Measurements from ENCODE around the gene PER2. TPM values are rescaled to one million over a fixed set of nuclear protein-coding genes. Genes with fewer than 3 reads are reported as not detected.

Gene PER2
- total RNA-seq, 6 experiments from 2014 or later, result 4.3 to 5.7 (median 4.5) TPM

GRCh38 chr2:238294393-238295143 lies 6.2 kb upstream of the PER2 start:
- Mint-ChIP-seq H3K36me3 (ENCODE audit: low read depth) (no peaks in the 10 kb centered on the region), H3K27me3 (ENCODE audit: insufficient read depth) (peaks cover 18% of the 10 kb centered on the region), H3K27ac (no peak overlapping the region), H3K4me3 (no peak overlapping the region), H3K9me3 (no peaks in the 10 kb centered on the region), H3K4me1 (ENCODE audit: low read depth) (peaks cover 1% of the 10 kb centered on the region)
- no peak for DNase-seq
- TF ChIP-seq CTCF (IDR thresholded peaks at IDR 0.05), result no peak

GRCh38 chr2:238294046-238294392 lies 5.6 kb upstream of the PER2 start:
- no peaks in the 10 kb centered on the region for H3K36me3 Mint-ChIP-seq (ENCODE audit: low read depth)
- no peak overlapping the region for H3K27ac Mint-ChIP-seq
- no peak for TF ChIP-seq CTCF (IDR thresholded peaks at IDR 0.05)
- H3K27me3 Mint-ChIP-seq (ENCODE audit: insufficient read depth), result peaks cover 16% of the 10 kb centered on the region
- peaks cover 7% of the 10 kb centered on the region for H3K4me1 Mint-ChIP-seq (ENCODE audit: low read depth)
- H3K9me3 Mint-ChIP-seq, result no peaks in the 10 kb centered on the region
- no peak for DNase-seq
- no peak overlapping the region for H3K4me3 Mint-ChIP-seq

GRCh38 chr2:238291550-238292281 lies 3.3 kb upstream of the PER2 start:
- TF ChIP-seq CTCF (IDR thresholded peaks at IDR 0.05), result no peak
- Mint-ChIP-seq H3K27ac (no peak overlapping the region), H3K9me3 (no peaks in the 10 kb centered on the region), H3K27me3 (ENCODE audit: insufficient read depth) (peaks cover 17% of the 10 kb centered on the region), H3K36me3 (ENCODE audit: low read depth) (no peaks in the 10 kb centered on the region), H3K4me1 (ENCODE audit: low read depth) (peaks cover 18% of the 10 kb centered on the region), H3K4me3 (no peak overlapping the region)
- no peak for DNase-seq

- no peaks in the 10 kb centered on the region for H3K9me3 Mint-ChIP-seq
- no peak for DNase-seq
- H3K27ac Mint-ChIP-seq, result no peak overlapping the region
- H3K4me3 Mint-ChIP-seq, result no peak overlapping the region
- no peak for TF ChIP-seq CTCF (IDR thresholded peaks at IDR 0.05)
- no peaks in the 10 kb centered on the region for H3K36me3 Mint-ChIP-seq (ENCODE audit: low read depth)
- H3K27me3 Mint-ChIP-seq (ENCODE audit: insufficient read depth), result peaks cover 17% of the 10 kb centered on the region
- peaks cover 26% of the 10 kb centered on the region for H3K4me1 Mint-ChIP-seq (ENCODE audit: low read depth)
These were observed 2.5 kb upstream of the PER2 start for GRCh38 chr2:238290715-238291549.

- no peaks in the 10 kb centered on the region for H3K9me3 Mint-ChIP-seq
- no peak for TF ChIP-seq CTCF (IDR thresholded peaks at IDR 0.05)
- peaks cover 34% of the 10 kb centered on the region for H3K4me1 Mint-ChIP-seq (ENCODE audit: low read depth)
- peak overlapping the region; percentile 33; the same call in 1 of the 2 replicates for H3K4me3 Mint-ChIP-seq
- peak overlapping the region; percentile 86 for H3K27ac Mint-ChIP-seq
- no peak for DNase-seq
- no peaks in the 10 kb centered on the region for H3K36me3 Mint-ChIP-seq (ENCODE audit: low read depth)
- H3K27me3 Mint-ChIP-seq (ENCODE audit: insufficient read depth), result peaks cover 14% of the 10 kb centered on the region
These were observed 1.7 kb upstream of the PER2 start for GRCh38 chr2:238290091-238290509.
